GM12878 (cell line): ENCODE results near the gene LORICRIN. TPM values are rescaled to one million over a fixed set of nuclear protein-coding genes. Genes with fewer than 3 reads are reported as not detected.

Source experiments
- ATAC-seq: fragments of 200-7000 bp; cut with Tn5 transposase; 3 replicates; pipeline ENCODE4 v1.9.1; 2020; ENCODE audit warnings: mild to moderate bottlenecking, moderate library complexity
- BruUV-seq: library from RNA; stranded (reverse); fragments of 400-500 nt; replicated peaks from 2 replicates; lab custom pipeline; 2021; lab: Mats Ljungman, UMichigan
- CTCF ChIA-PET: fragments of 300-600 bp; sonication (Branson Sonifier 250); formaldehyde crosslinking; extraction: SDS; loops from one replicate; lab custom pipeline; 2021; ENCODE audit warnings: inconsistent platforms; lab: Yijun Ruan, JAX
- POLR2A ChIA-PET: fragments of 350-600 bp; formaldehyde crosslinking; extraction: SDS; loops from one replicate; lab custom pipeline; 2021; ENCODE audit warnings: inconsistent platforms; lab: Charles Lee
- RAD21 ChIA-PET: fragments of 300-600 bp; sonication (Branson Sonifier 250); formaldehyde crosslinking; loops from one replicate; lab custom pipeline; 2023; ENCODE audit warnings: antibody characterized with exemption; ENCODE audit not compliant: unreplicated experiment; lab: Charles Lee
- SMC1A ChIA-PET: fragments of 300-600 bp; sonication (Branson Sonifier 250); formaldehyde crosslinking; loops from one replicate; lab custom pipeline; 2023; ENCODE audit not compliant: unreplicated experiment, uncharacterized antibody; lab: Charles Lee
- DNase-seq: peaks from one replicate; pipeline ENCODE4 v3.0.0-alpha.2; 2011; ENCODE audit warnings: low read depth, low spot score
- FAIRE-seq: peaks from 3 replicates; lab custom pipeline; 2011; peaks lifted over from hg19 to GRCh38; lab: Jason Lieb, UNC
- H2AFZ ChIP-seq: 2 replicates; pipeline ENCODE4 v1.6.0; 2011; ENCODE audit warnings: low read depth, low read length, control low read depth; ENCODE audit not compliant: control insufficient read depth
- H3K27ac ChIP-seq: 2 replicates; pipeline ENCODE4 v1.5.1; 2011; ENCODE audit warnings: control low read depth; ENCODE audit not compliant: control insufficient read depth, insufficient read depth
- H3K27me3 ChIP-seq, 2 experiments: replicated peaks in 1 of 2; 2 replicates each; pipeline versions ENCODE4 v1.6.0 to v1.6.1; 2011; ENCODE audit warnings: low read length in 1 of 2; ENCODE audit not compliant: control insufficient read depth in 2 of 2, insufficient read depth in 2 of 2
- H3K36me3 ChIP-seq, 2 experiments: 2 replicates each; pipeline ENCODE4 v1.5.1; 2011; ENCODE audit warnings: low read length in 1 of 2; ENCODE audit not compliant: control insufficient read depth in 2 of 2, insufficient read depth in 2 of 2
- H3K4me1 ChIP-seq: 2 replicates; pipeline ENCODE4 v1.6.1; 2011; ENCODE audit warnings: mild to moderate bottlenecking, low read length, moderate library complexity, mixed read lengths; ENCODE audit not compliant: control insufficient read depth, insufficient read depth
- H3K4me2 ChIP-seq: 2 replicates; pipeline ENCODE4 v1.6.0; 2011; ENCODE audit warnings: control low read depth; ENCODE audit not compliant: control insufficient read depth, insufficient read depth
- H3K4me3 ChIP-seq: fragments of 200-600 bp; sonication (generic); 2 replicates; pipeline ENCODE4 v1.5.1; 2016
- H3K79me2 ChIP-seq: 2 replicates; pipeline ENCODE4 v1.6.0; 2011; ENCODE audit warnings: low read length; ENCODE audit not compliant: control insufficient read depth, insufficient read depth
- H3K9ac ChIP-seq: 2 replicates; pipeline ENCODE4 v1.8.0; 2011; ENCODE audit warnings: low read length, control low read depth, mixed read lengths; ENCODE audit not compliant: control insufficient read depth, insufficient read depth
- H3K9me3 ChIP-seq: replicated peaks from 3 replicates; pipeline ENCODE4 v1.5.1; 2011; ENCODE audit warnings: mild to moderate bottlenecking, low read length; ENCODE audit not compliant: control insufficient read depth, insufficient read depth
- H4K20me1 ChIP-seq: 2 replicates; pipeline ENCODE4 v1.6.0; 2011; ENCODE audit not compliant: control insufficient read depth, insufficient read depth
- CHD2 ChIP-seq: IDR thresholded peaks from 2 replicates; pipeline ENCODE4 v1.6.1; 2011; ENCODE audit warnings: low read depth, low read length, improper control_type of control experiment, borderline replicate concordance
- EGR1 ChIP-seq, 2 experiments: IDR thresholded peaks; 1 replicate in 1 of 2; 2 replicates in 1 of 2; pipeline ENCODE4 v1.6.1; 2011 to 2012; ENCODE audit warnings: low read depth in 2 of 2, low read length in 2 of 2, borderline replicate concordance in 1 of 2, mild to moderate bottlenecking in 1 of 2, moderate library complexity in 1 of 2
- EZH2 ChIP-seq: IDR thresholded peaks from 2 replicates; pipeline ENCODE4 v1.6.1; 2012; ENCODE audit warnings: low read depth, mild to moderate bottlenecking, control low read depth, inconsistent platforms, low read length, borderline replicate concordance; ENCODE audit not compliant: control insufficient read depth
- NR2F1 ChIP-seq: fragments of 450-650 bp; conservative IDR thresholded peaks from 2 replicates; pipeline ENCODE4 v1.6.1; 2017; ENCODE audit warnings: mild to moderate bottlenecking
- PML ChIP-seq: IDR thresholded peaks from 2 replicates; pipeline ENCODE4 v1.6.1; 2012; ENCODE audit warnings: low read length, inconsistent platforms
- SIX5 ChIP-seq: IDR thresholded peaks from 2 replicates; pipeline ENCODE4 v1.6.1; 2011; ENCODE audit warnings: mild to moderate bottlenecking, low read depth, low read length, moderate library complexity; ENCODE audit not compliant: severe bottlenecking
- STAT3 ChIP-seq: IDR thresholded peaks from 2 replicates; pipeline ENCODE4 v1.6.1; 2011; ENCODE audit warnings: low read depth, low read length, improper control_type of control experiment
- ZNF274 ChIP-seq: IDR thresholded peaks from one replicate; pipeline ENCODE4 v1.8.0; 2011; ENCODE audit not compliant: insufficient read length, insufficient read depth
- WGBS: methylation state at CpG from one replicate; pipeline ENCODE4 v1.1.6; 2016; ENCODE audit warnings: low lambda C conversion rate; ENCODE audit not compliant: insufficient replicate concordance, insufficient coverage; ENCODE audit errors: missing lambda C conversion rate; 5-methylcytosine and 5-hydroxymethylcytosine counted together
- in situ Hi-C: fragments of 300-500 bp; cut with MboI; formaldehyde crosslinking; loops from 9 replicates; pipeline ENCODE4 v1.14.3; 2018; ENCODE audit warnings: mixed read lengths
- intact Hi-C: fragments of 100-400 bp; cut with micrococcal nuclease; formaldehyde crosslinking; loops from one replicate; pipeline ENCODE4 v1.14.2; 2022; ENCODE audit not compliant: unreplicated experiment
- polyA plus RNA-seq, 11 experiments: library from polyadenylated mRNA; depleted of rRNA in 4 of 11; unstranded in 6 of 11; stranded (reverse) in 5 of 11; fragments of >200 nt; fragmentation: Nextera tagmentation in 4 of 11; fragmentation: Illumina TruSeq in 1 of 11; extraction: Ambion mirVana in 4 of 11; extraction: Trizol in 1 of 11; gene quantifications; 1 replicate in 1 of 11; 2 replicates in 10 of 11; pipeline versions ENCODE4 v1.2.1 to v1.2.3, GENCODE V29; 2011 to 2016; ENCODE audit warnings: inconsistent platforms in 2 of 11, missing spikeins in 2 of 11, low read depth in 1 of 11
- total RNA-seq, 4 experiments: library from RNA; depleted of rRNA in 3 of 4; stranded (reverse); fragments of >200 nt in 3 of 4; fragmentation: Illumina TruSeq in 1 of 4; extraction: Trizol in 1 of 4; gene quantifications; 2 replicates each; pipeline versions ENCODE4 v1.2.1 to v1.2.3, GENCODE V29; 2013 to 2021
- TF ChIP-seq, protein P1 (sequence below): fragments of 450-650 bp; formaldehyde crosslinking; IDR thresholded peaks from 2 replicates; pipeline ENCODE4 v1.5.0; 2022; ENCODE audit warnings: mild to moderate bottlenecking, missing genetic modification characterization
- TF ChIP-seq, protein P2 (sequence below): IDR thresholded peaks from 2 replicates; pipeline ENCODE4 v1.6.1; 2012; ENCODE audit warnings: improper control_type of control experiment, low read depth, low read length; ENCODE audit not compliant: insufficient replicate concordance
- TF ChIP-seq, protein P3 (sequence below): IDR thresholded peaks from 2 replicates; pipeline ENCODE4 v1.6.1; 2012; ENCODE audit warnings: low read depth, low read length, improper control_type of control experiment
- TF ChIP-seq, protein P4 (sequence below): IDR thresholded peaks from 2 replicates; pipeline ENCODE4 v1.6.1; 2011; ENCODE audit warnings: low read depth, low read length, improper control_type of control experiment, borderline replicate concordance

LORICRIN gene
- total and polyA plus RNA-seq, 10 of the 15 experiments (the other 5 are each of a cell fraction or from before 2014, with no cell fraction given) = 0.06 to 0.37 TPM; not detected in 8

DNA sequence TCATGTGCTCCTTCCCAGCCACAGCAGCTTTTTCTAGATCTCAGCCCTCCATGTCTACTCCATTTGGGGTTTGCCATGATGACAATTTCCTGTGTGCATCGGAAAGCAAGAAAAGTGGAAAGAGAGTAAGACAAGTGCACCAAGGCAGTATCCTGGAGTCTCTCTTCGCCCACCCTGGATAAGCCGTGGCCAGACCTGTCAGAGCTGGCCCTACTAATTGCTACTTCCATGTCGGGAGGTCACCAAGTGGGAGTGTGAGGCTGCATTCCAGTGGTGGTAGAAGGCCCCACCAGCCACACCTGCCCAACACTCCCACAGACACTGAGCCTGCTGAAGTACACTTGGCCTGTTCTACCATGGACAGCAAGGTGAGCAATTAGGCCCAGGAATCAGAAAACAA, 14.0 kb upstream of the LORICRIN start:
- FAIRE-seq = no peak
- intact Hi-C loops = no loop called here
- TF ChIP-seq SIX5 (no peak), CHD2 (no peak), EGR1 (IDR thresholded peaks at IDR 0.05; ENCODE audit: borderline replicate concordance in 1 of 2, low read depth in 2 of 2, low read length in 2 of 2) (no peak), EZH2 (no peak), NR2F1 (no peak), STAT3 (no peak), PML (no peak), ZNF274 (no peak)
- TF ChIP-seq, protein P1, sequence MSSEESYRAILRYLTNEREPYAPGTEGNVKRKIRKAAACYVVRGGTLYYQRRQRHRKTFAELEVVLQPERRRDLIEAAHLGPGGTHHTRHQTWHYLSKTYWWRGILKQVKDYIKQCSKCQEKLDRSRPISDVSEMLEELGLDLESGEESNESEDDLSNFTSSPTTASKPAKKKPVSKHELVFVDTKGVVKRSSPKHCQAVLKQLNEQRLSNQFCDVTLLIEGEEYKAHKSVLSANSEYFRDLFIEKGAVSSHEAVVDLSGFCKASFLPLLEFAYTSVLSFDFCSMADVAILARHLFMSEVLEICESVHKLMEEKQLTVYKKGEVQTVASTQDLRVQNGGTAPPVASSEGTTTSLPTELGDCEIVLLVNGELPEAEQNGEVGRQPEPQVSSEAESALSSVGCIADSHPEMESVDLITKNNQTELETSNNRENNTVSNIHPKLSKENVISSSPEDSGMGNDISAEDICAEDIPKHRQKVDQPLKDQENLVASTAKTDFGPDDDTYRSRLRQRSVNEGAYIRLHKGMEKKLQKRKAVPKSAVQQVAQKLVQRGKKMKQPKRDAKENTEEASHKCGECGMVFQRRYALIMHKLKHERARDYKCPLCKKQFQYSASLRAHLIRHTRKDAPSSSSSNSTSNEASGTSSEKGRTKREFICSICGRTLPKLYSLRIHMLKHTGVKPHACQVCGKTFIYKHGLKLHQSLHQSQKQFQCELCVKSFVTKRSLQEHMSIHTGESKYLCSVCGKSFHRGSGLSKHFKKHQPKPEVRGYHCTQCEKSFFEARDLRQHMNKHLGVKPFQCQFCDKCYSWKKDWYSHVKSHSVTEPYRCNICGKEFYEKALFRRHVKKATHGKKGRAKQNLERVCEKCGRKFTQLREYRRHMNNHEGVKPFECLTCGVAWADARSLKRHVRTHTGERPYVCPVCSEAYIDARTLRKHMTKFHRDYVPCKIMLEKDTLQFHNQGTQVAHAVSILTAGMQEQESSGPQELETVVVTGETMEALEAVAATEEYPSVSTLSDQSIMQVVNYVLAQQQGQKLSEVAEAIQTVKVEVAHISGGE = no peak
- TF ChIP-seq, protein P2, sequence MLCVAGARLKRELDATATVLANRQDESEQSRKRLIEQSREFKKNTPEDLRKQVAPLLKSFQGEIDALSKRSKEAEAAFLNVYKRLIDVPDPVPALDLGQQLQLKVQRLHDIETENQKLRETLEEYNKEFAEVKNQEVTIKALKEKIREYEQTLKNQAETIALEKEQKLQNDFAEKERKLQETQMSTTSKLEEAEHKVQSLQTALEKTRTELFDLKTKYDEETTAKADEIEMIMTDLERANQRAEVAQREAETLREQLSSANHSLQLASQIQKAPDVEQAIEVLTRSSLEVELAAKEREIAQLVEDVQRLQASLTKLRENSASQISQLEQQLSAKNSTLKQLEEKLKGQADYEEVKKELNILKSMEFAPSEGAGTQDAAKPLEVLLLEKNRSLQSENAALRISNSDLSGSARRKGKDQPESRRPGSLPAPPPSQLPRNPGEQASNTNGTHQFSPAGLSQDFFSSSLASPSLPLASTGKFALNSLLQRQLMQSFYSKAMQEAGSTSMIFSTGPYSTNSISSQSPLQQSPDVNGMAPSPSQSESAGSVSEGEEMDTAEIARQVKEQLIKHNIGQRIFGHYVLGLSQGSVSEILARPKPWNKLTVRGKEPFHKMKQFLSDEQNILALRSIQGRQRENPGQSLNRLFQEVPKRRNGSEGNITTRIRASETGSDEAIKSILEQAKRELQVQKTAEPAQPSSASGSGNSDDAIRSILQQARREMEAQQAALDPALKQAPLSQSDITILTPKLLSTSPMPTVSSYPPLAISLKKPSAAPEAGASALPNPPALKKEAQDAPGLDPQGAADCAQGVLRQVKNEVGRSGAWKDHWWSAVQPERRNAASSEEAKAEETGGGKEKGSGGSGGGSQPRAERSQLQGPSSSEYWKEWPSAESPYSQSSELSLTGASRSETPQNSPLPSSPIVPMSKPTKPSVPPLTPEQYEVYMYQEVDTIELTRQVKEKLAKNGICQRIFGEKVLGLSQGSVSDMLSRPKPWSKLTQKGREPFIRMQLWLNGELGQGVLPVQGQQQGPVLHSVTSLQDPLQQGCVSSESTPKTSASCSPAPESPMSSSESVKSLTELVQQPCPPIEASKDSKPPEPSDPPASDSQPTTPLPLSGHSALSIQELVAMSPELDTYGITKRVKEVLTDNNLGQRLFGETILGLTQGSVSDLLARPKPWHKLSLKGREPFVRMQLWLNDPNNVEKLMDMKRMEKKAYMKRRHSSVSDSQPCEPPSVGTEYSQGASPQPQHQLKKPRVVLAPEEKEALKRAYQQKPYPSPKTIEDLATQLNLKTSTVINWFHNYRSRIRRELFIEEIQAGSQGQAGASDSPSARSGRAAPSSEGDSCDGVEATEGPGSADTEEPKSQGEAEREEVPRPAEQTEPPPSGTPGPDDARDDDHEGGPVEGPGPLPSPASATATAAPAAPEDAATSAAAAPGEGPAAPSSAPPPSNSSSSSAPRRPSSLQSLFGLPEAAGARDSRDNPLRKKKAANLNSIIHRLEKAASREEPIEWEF = no peak
- TF ChIP-seq, protein P3, sequence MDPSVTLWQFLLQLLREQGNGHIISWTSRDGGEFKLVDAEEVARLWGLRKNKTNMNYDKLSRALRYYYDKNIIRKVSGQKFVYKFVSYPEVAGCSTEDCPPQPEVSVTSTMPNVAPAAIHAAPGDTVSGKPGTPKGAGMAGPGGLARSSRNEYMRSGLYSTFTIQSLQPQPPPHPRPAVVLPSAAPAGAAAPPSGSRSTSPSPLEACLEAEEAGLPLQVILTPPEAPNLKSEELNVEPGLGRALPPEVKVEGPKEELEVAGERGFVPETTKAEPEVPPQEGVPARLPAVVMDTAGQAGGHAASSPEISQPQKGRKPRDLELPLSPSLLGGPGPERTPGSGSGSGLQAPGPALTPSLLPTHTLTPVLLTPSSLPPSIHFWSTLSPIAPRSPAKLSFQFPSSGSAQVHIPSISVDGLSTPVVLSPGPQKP = no peak
- TF ChIP-seq, protein P4, sequence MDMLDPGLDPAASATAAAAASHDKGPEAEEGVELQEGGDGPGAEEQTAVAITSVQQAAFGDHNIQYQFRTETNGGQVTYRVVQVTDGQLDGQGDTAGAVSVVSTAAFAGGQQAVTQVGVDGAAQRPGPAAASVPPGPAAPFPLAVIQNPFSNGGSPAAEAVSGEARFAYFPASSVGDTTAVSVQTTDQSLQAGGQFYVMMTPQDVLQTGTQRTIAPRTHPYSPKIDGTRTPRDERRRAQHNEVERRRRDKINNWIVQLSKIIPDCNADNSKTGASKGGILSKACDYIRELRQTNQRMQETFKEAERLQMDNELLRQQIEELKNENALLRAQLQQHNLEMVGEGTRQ = no peak

More for the DNA sequence above, 14.0 kb upstream of the LORICRIN start:
- ChIA-PET CTCF (no interaction called here), RAD21 (no interaction called here), POLR2A (interaction anchor here (1.5 kb wide), 1 partner anchor 12 kb away, joined by 3 read pairs; no protein-coding TSS in a partner anchor), SMC1A (interaction anchor here (1.1 to 1.6 kb wide), 2 partner anchors 36 to 43 kb away, joined by 3 to 4 read pairs; no protein-coding TSS in a partner anchor)
- no peak for ATAC-seq
- H3K9me3 ChIP-seq = no peaks in the 10 kb centered on the region; the same call in 2 of the 3 replicates
- H3K36me3 ChIP-seq = no peaks in the 10 kb centered on the region
- in situ Hi-C loops = no loop called here
- no peak overlapping the region for H3K27ac ChIP-seq
- H3K4me2 ChIP-seq = no peak overlapping the region
- no peaks in the 10 kb centered on the region; a peak in 1 of 4 replicates for H3K27me3 ChIP-seq
- no peak overlapping the region for H2AFZ ChIP-seq
- H3K79me2 ChIP-seq = no peaks in the 10 kb centered on the region
- DNase-seq = no peak
- no peaks in the 10 kb centered on the region for H4K20me1 ChIP-seq
- BruUV-seq = no TSS peak
- H3K4me1 ChIP-seq = no peaks in the 10 kb centered on the region
- no peak overlapping the region for H3K9ac ChIP-seq
- no peak overlapping the region for H3K4me3 ChIP-seq
- 64% methylated on average over 4 of the region's 4 CpGs for whole genome bisulfite sequencing
